Measurements from ENCODE around the gene MRGPRG.
"Not testable (repeated sequence)": the region's sequence is repeated elsewhere in the genome, so short reads cannot be mapped to it uniquely, and the experiment has no call there.

DNA sequence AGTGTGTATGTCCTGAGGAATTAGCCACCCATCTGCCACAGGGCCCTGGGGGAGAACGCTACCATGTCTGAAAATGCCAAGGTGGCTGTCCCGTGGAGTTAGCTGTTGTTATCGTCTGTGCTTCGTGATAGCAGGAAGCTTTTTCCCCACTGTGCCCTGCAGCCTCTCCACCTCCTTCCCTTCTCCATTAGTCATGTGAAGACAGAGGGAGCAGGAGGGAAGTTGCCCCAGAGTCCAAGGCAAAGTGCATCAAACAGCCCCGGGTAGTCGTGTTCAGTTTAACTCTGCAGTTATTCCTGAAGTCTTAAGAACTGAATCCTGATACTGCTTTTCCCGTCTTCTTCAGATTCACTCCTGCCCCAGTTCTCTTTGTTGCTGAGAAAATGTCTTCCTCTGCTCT lies 43.9 kb upstream of the MRGPRG start:
- TF ChIP-seq, protein P1, sequence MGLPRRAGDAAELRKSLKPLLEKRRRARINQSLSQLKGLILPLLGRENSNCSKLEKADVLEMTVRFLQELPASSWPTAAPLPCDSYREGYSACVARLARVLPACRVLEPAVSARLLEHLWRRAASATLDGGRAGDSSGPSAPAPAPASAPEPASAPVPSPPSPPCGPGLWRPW (IDR thresholded peaks at IDR 0.05): not testable (repeated sequence)
- TF ChIP-seq, protein P2, sequence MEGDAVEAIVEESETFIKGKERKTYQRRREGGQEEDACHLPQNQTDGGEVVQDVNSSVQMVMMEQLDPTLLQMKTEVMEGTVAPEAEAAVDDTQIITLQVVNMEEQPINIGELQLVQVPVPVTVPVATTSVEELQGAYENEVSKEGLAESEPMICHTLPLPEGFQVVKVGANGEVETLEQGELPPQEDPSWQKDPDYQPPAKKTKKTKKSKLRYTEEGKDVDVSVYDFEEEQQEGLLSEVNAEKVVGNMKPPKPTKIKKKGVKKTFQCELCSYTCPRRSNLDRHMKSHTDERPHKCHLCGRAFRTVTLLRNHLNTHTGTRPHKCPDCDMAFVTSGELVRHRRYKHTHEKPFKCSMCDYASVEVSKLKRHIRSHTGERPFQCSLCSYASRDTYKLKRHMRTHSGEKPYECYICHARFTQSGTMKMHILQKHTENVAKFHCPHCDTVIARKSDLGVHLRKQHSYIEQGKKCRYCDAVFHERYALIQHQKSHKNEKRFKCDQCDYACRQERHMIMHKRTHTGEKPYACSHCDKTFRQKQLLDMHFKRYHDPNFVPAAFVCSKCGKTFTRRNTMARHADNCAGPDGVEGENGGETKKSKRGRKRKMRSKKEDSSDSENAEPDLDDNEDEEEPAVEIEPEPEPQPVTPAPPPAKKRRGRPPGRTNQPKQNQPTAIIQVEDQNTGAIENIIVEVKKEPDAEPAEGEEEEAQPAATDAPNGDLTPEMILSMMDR (IDR thresholded peaks at IDR 0.05): not testable (repeated sequence)
- not testable (repeated sequence) for TF ChIP-seq EP300 (IDR thresholded peaks at IDR 0.05); SMC3 (IDR thresholded peaks at IDR 0.05); RNF2 (IDR thresholded peaks at IDR 0.05; ENCODE audit: borderline replicate concordance, low read depth); PHF8 (IDR thresholded peaks at IDR 0.05; ENCODE audit: borderline replicate concordance, low read depth); POLR2AphosphoS2 (conservative IDR thresholded peaks at IDR 0.05; ENCODE audit: low read length); JUN (IDR thresholded peaks at IDR 0.05); POLR2A (IDR thresholded peaks at IDR 0.05; ENCODE audit: low read length); FOSL2 (IDR thresholded peaks at IDR 0.05); FOSL2 (CRISPR knock-in tag; IDR thresholded peaks at IDR 0.05)
- TF ChIP-seq, protein P3, sequence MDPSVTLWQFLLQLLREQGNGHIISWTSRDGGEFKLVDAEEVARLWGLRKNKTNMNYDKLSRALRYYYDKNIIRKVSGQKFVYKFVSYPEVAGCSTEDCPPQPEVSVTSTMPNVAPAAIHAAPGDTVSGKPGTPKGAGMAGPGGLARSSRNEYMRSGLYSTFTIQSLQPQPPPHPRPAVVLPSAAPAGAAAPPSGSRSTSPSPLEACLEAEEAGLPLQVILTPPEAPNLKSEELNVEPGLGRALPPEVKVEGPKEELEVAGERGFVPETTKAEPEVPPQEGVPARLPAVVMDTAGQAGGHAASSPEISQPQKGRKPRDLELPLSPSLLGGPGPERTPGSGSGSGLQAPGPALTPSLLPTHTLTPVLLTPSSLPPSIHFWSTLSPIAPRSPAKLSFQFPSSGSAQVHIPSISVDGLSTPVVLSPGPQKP (IDR thresholded peaks at IDR 0.05; ENCODE audit: low read depth, low read length): not testable (repeated sequence)
- TF ChIP-seq, protein P4, sequence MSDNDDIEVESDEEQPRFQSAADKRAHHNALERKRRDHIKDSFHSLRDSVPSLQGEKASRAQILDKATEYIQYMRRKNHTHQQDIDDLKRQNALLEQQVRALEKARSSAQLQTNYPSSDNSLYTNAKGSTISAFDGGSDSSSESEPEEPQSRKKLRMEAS (IDR thresholded peaks at IDR 0.05): not testable (repeated sequence)
